HFF-Myc (cell line): ENCODE results near the gene PPM1A.
A peak's percentile ranks its signal among the peaks of the same experiment; 100 is the strongest.

Experiments
- DNase-seq: peaks from one replicate; pipeline ENCODE4 v3.0.0-alpha.2; 2011; ENCODE audit warnings: low read depth; ENCODE audit errors: extremely low read depth
- H3K4me3 ChIP-seq: replicated peaks from 2 replicates; pipeline ENCODE4 v1.5.1; 2011; ENCODE audit warnings: low read depth, mild to moderate bottlenecking, control low read depth, low read length
- CTCF ChIP-seq: IDR thresholded peaks from 2 replicates; pipeline ENCODE4 v1.5.1; 2012; ENCODE audit warnings: mild to moderate bottlenecking, low read depth, low read length, control low read depth; ENCODE audit errors: missing control alignments

PPM1A gene

GRCh38 chr14:60248697-60249318 is at the start of gene PPM1A:
Gene PPM1A (plus strand): TSS chr14:60249221. CDS start chr14:60282704, 33,483 bp downstream.
- TF ChIP-seq CTCF = no peak
- H3K4me3 ChIP-seq = peak within 1 kb of the TSS; percentile 65
- peak; percentile 81 for DNase-seq

GRCh38 chr14:60199321-60199720 is 49.7 kb upstream of the PPM1A start:
- no peak for DNase-seq
- no peak for TF ChIP-seq CTCF
- no peak overlapping the region for H3K4me3 ChIP-seq

- DNase-seq = no peak
- TF ChIP-seq CTCF = no peak
- no peak overlapping the region for H3K4me3 ChIP-seq
Measured at GRCh38 chr14:60204104-60204842, 44.7 kb upstream of the PPM1A start.

GRCh38 chr14:60204843-60205774 is 43.9 kb upstream of the PPM1A start:
- no peak overlapping the region for H3K4me3 ChIP-seq
- no peak for TF ChIP-seq CTCF

GRCh38 chr14:60206249-60206670 is 42.8 kb upstream of the PPM1A start:
- no peak for TF ChIP-seq CTCF
- DNase-seq = no peak
- no peak overlapping the region for H3K4me3 ChIP-seq

More at GRCh38 chr14:60204843-60205774, 43.9 kb upstream of the PPM1A start:
- DNase-seq = no peak

GRCh38 chr14:60206837-60207533 is 42.0 kb upstream of the PPM1A start:
- no peak overlapping the region for H3K4me3 ChIP-seq
- TF ChIP-seq CTCF = no peak
- DNase-seq = no peak
